GM10266 (cell line): Measurements from ENCODE around the gene CCDC88B.

Source experiments
- DNase-seq: peaks from one replicate; pipeline ENCODE4 v3.0.0; 2012; ENCODE audit errors: extremely low spot score
- CTCF ChIP-seq: IDR thresholded peaks from 2 replicates; pipeline ENCODE4 v1.5.1; 2012; ENCODE audit warnings: mild to moderate bottlenecking, low read depth; ENCODE audit not compliant: control insufficient read depth, insufficient read depth; ENCODE audit errors: missing control alignments

Gene CCDC88B

GRCh38 chr11:64339754-64340408 lies at the start of gene CCDC88B:
Gene CCDC88B (plus strand): TSS chr11:64340204. CDS start chr11:64340267, 63 bp downstream.
- DNase-seq = peak; percentile 89
- no peak for TF ChIP-seq CTCF

- no peak for DNase-seq
- no peak for TF ChIP-seq CTCF
Observed at GRCh38 chr11:64290352-64291261, 49.4 kb upstream of the CCDC88B start.

- no peak for DNase-seq
- no peak for TF ChIP-seq CTCF
Observed at GRCh38 chr11:64291262-64291751, 48.7 kb upstream of the CCDC88B start, which contains the start of gene KCNK4. Gene KCNK4 (plus strand): TSS chr11:64291302. CDS start chr11:64293019, 1,717 bp downstream.

- no peak for DNase-seq
Observed at GRCh38 chr11:64291752-64292459, 48.1 kb upstream of the CCDC88B start.

GRCh38 chr11:64292460-64293254 lies 47.3 kb upstream of the CCDC88B start:
- no peak for TF ChIP-seq CTCF

More at GRCh38 chr11:64291752-64292459, 48.1 kb upstream of the CCDC88B start:
- no peak for TF ChIP-seq CTCF

GRCh38 chr11:64294774-64295173 lies 45.2 kb upstream of the CCDC88B start:
- DNase-seq = no peak
- TF ChIP-seq CTCF = no peak

More at GRCh38 chr11:64292460-64293254, 47.3 kb upstream of the CCDC88B start:
- no peak for DNase-seq
